SW480 (cell line): ENCODE data around the gene DNAJB11.
A peak's percentile ranks its signal among the peaks of the same experiment; 100 is the strongest.
"Not testable (repeated sequence)": the region's sequence is repeated elsewhere in the genome, so short reads cannot be mapped to it uniquely, and the experiment has no call there.

Experiments
- DNase-seq: peaks from one replicate; pipeline ENCODE4 v3.0.0-alpha.2; 2016; ENCODE audit warnings: low spot score

Gene DNAJB11

GRCh38 chr3:186552408-186553031 is 18.0 kb upstream of the DNAJB11 start:
- no peak for DNase-seq

DNA sequence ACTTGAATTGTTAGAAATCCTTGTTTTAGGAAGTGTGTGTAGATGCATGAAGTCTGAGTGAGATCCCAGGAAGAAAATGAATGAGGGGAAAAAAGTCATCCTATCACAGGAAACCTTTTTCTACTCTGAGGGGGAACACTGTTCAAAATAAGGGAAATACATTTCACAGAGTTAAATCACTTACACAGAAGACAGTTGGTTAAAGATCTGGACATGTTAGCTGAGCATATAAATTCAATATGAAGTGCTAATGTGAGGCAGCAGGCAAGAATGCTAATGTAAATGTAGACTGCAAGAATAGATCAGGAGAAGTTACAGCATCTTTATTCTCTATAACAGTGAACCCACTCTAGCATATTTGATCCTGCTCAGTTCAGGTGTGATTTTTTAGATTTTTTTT is 5.9 kb upstream of the DNAJB11 start:
- DNase-seq, result no peak

DNA sequence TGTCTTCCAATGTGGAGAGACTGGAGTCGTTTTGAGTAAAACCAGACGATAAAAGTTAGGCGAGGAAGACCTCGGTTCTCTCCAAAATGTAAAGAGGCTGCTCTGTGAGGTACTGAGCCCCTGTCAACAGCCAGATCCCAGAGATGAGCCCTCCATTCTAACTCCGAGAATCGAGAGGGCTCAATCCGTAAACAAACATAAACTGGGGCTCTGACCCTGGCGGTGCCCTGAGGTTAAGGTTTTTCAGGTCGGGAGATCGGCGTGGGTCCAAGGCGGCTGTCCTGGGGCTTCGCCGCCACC is 3.8 kb upstream of the DNAJB11 start:
- no peak for DNase-seq

- DNase-seq, result peak; percentile 92
These were observed 3.2 kb upstream of the DNAJB11 start, which contains the start of gene TBCCD1 for GRCh38 chr3:186567072-186567921. Gene TBCCD1, minus strand, starts transcription at chr3:186567339. Its CDS starts 3,010 bp downstream, at chr3:186564329.

DNA sequence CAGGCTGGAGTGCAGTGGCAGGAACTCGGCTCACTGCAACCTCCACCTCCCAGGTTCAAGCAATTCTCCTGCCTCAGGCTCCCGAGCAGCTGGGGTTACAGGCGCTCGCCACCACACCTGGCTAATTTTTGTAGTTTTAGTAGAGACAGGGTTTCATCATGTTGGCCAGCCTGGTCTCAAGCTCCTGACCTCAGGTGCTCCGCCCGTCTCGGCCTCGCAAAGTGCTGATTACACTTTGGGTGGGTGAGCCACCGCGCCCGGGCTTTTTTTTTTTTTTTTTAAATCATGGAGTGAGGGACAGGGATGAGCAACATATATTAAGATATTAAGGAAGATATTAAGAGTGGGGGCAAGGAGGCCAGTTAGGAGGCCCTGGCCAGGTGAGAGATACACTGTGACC is 1.2 kb upstream of the DNAJB11 start:
- DNase-seq, result not testable (repeated sequence)

GRCh38 chr3:186569779-186570095 is 783 bp upstream of the DNAJB11 start:
- DNase-seq, result no peak

DNA sequence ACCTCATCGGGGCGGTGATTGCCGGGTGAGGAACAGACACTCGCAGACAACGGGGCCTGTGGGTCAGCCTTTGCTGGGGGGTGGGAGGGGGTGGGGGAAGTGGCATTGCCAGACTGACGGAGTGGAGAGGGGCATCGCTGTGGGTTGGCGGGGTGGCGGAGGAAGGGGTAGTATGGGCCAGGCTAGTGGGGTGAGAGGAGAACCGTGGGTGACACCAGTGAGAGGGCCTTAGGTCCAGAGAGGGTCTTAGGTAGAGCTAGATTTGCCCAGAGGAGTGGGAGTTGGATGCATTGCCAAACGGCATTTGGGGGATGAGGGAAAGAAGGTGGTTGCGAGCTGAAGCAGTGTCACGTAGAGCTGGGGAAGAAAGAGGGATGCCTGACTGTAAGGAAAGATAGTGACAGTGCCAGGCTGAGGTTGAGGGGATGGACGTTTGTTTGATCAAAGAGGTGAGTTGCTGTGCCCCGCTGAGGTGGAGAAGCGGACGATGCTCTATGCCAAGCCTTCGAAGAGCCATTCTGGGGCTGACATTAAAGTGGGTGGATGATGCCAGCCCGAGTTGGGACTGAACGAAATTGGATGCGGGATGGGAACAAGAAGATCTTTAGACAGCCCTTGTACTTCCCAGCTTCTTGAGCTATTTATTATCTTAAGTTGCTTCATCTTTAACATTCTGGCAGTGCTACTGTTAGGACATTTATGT is 572 bp downstream of the DNAJB11 start:
- DNase-seq, result no peak

GRCh38 chr3:186571644-186572013 is 1.1 kb downstream of the DNAJB11 start:
- DNase-seq, result no peak

DNA sequence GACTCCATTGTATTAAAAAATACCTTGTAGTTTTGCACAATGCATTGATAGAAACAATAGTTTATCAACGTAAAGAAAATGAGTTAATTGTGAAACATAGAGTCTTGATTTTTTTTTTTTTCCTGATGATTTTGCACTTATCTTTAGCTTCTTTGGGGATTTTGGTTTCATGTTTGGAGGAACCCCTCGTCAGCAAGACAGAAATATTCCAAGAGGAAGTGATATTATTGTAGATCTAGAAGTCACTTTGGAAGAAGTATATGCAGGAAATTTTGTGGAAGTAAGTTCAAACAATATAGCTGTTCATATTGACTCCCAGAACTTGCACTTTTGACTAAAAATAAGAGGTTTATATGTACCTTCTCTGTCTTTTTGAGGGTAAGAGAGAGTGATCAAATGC is 7.0 kb downstream of the DNAJB11 start:
- DNase-seq, result no peak

GRCh38 chr3:186580785-186581184 is 10.3 kb downstream of the DNAJB11 start:
- DNase-seq, result no peak

DNA sequence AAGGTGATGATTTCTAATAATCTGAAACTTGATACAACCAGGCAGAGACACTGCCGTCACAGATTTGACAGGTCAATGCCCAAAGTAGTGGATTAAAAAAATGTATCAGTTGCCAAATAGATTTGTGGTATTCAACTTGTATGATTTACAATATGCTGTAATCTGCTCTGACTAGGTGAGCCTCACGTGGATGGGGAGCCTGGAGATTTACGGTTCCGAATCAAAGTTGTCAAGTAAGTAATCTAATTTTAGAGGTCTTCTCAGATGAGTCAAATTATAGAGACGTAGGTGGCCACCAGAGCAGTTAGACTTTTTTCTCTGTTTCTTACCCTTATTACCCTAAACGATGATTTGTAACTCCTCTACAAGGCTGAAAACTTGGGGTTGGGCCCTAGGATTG is 12.0 kb downstream of the DNAJB11 start:
- DNase-seq, result no peak

DNA sequence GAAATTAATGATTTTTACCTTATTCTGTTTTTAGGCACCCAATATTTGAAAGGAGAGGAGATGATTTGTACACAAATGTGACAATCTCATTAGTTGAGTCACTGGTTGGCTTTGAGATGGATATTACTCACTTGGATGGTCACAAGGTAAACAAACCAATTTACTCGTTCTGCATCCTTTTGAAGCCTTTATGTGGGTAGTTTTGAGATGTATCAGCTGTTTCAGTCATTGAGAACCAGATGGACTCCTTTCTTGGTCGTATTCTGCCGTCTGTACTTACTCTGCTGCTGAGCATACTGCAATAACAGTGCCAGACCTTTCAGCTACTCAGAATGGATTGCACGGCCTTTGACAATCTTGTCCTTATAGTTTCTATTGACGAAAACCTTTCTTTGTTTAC is 13.3 kb downstream of the DNAJB11 start:
- DNase-seq, result no peak

GRCh38 chr3:186586245-186586644 is 15.7 kb downstream of the DNAJB11 start:
- not testable (repeated sequence) for DNase-seq

- DNase-seq, result no peak
These were observed 16.7 kb downstream of the DNAJB11 start for GRCh38 chr3:186587183-186587582.

GRCh38 chr3:186588632-186589031 is 18.1 kb downstream of the DNAJB11 start:
- peak; percentile 58 for DNase-seq

GRCh38 chr3:186589121-186589520 is 18.6 kb downstream of the DNAJB11 start:
- DNase-seq, result no peak

GRCh38 chr3:186589856-186590579 is 19.5 kb downstream of the DNAJB11 start:
- DNase-seq, result peak; percentile 76

GRCh38 chr3:186590580-186591295 is 20.2 kb downstream of the DNAJB11 start:
- no peak for DNase-seq

DNA sequence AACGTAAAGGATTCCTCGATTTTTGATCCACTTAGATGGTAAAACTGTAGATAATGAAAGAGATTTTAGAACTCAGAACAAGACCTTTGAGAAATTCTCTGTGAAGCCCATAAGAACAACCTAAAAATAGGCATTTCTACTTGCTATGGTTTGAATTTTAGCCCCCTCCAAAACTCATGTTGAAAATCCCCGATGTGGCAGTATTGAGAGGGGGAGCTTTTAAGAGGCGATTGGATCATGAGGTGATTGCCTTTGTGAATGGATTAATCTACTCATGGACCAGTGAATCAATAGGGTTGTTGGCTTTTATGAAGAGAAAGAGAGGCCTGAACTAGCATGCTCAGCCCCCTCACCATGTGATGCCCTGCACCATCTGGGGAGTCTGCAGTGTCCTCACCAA is 22.2 kb downstream of the DNAJB11 start:
- DNase-seq, result no peak

DNA sequence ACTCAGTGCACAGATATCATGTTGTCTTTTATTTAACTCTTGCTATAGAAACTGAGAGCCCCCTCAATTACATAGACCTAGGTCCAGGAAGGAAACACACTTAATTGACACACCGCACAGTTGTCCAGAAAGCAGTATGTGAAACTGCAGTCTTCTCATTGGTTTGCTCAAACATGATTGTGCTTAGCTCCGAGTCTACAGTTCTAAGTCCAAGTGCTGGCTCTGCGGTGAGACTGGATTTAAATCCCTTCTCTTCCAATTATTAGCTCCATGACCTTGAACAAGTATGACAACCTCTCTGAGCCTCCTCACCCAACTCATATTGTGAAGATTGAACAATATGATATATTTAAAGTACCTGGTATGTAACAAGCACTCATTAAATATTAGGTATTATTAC is 23.3 kb downstream of the DNAJB11 start:
- DNase-seq, result no peak

GRCh38 chr3:186594591-186595113 is 24.1 kb downstream of the DNAJB11 start:
- DNase-seq, result no peak
